ENCODE measurements around the gene DAPK2.
"Not testable (repeated sequence)": the region's sequence is repeated elsewhere in the genome, so short reads cannot be mapped to it uniquely, and the experiment has no call there.

DAPK2 gene

GRCh38 chr15:63911160-63911559, 135.1 kb downstream of the DAPK2 start:
- DNase-seq: no peak

DNA sequence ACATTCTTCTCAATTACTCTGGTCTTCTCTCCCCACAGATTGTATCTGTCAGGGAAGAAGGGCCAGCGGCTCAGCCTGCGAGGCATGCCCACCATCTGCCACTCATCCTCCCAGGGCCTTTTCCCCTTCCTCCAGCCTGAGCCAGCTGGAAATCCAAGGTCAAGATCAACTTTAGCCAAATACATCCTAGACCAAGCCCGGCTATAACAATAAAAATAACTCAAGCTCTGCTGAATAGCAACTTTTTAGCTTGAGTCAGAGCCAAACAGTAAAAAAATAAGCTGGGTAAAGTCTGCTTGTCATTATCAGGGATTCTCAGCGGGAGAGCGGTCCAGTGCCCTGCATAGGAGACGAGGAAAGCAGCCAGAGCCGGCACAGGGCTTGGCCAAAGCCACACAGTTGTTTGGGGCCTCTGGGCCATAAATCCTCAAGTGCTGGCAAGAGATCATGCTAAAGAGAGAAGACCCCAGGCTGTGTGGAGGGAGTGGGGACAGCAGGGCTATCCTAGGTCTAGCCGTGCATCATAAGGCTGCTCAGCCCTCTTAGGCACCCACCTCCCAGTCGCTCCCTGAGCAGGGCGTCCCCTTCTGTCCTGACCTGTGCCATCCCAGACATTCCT, 136.4 kb downstream of the DAPK2 start:
- no peak for DNase-seq

DNA sequence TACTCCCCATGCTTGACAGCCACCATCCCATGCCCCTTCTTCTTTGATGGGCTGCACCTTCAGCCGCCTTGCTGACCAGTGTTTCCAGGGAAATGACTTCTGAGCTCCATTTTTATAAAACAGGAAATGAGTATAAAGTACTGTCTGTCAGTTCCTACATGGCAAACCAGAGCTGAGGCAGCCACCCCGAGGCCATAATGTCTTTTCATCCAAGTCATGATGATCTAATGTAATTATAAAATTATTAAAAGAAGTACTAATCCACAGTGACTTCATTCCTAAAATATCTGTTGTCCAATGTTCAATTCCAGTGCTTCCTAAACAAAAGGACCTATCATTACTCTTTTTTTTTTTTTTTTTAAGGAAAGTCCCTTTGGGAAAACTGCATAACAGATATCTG, 137.3 kb downstream of the DAPK2 start:
- no peak for DNase-seq

DNA sequence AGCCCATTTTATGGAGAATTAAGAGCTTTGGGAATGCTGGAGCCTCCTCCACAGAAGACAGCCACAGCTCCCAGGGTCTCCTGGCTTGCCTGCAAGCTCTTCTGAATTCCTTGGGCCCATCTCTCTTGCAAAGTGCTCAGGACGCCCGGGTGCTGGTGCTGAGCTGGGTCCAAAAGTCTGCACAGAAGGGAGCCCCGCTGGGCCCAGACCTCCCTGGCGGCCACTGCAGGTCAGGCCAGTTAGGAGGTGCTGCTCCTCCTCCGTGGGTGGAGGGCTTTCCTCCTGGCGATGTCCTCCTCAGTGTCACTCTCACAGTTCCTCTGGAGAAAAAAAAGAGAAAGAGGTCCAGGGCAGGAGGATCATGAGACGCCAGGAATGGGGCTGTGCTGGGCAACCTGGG, 138.0 kb downstream of the DAPK2 start:
- DNase-seq: no peak

GRCh38 chr15:63907521-63907920, 138.8 kb downstream of the DAPK2 start:
- DNase-seq: no peak

DNA sequence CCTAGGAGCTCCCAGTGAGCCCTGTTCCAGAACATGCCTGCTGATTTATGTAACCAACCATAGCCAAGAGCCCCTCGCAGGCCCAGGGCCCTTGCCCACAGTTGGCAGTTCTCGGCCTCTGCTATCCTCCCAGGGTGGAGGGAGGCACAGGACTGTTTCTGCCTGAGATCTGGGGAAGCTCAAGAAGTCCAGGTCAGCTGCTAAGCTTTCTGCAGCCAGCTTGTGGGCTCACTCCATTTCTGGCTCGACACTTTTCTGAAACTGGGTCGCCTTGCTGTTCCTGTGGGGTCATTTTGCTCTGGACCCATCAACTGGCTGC, 140.1 kb downstream of the DAPK2 start:
- DNase-seq: no peak

DNA sequence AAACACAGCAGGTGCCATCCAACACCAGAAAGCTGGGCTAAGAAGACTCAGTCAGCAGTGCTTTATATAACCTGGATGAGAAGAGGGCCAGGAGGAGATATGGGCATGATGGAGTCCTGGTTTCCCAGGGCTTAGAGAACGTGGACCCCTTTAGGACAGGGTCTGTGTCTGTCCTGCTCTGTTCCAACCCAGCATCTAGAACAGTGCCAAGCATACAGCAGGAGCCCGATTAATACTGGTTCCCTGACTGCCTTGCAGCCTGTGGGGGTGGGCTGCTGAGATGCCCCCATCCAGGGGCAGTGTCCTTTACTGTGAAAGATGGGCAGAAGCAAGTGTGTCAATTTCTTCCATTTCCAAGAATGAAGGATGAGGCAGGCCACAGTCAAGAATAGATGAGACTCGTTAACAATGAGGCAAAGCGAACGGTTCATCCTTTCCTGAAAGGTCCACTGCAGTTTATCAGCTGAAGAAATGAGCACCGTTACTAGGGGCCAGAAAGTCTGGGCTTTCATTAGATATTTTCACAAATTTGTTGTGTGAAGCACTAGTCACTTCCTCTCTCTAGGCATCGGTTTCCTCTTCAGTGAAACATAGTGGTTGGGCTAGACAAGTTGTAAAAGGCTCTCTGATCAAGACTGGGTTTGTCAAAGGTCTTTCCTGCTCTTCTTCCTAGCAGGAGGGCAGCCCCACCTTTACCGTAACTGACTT, 140.6 kb downstream of the DAPK2 start:
- peak; percentile 23 for DNase-seq

GRCh38 chr15:63905131-63905530, 141.2 kb downstream of the DAPK2 start:
- DNase-seq: no peak

DNA sequence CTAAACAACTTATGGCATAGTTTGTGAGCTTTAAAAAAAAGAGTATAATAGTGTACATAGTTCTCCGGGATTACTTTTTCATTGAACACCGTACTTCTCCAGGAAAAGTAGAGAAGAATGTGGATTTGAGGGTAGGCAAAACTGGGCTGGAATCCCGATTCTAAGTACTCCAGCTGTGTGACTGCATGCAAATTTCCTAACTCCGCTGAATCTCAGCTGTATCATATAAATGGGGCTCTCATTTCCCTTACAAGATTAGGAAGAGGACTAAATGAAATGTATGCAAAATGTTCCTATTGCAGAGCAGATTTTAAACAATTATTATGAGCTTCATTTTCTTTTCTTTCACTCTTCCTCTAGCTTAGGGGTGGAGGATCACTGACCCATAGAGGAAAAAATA, 142.2 kb downstream of the DAPK2 start:
- no peak for DNase-seq

DNA sequence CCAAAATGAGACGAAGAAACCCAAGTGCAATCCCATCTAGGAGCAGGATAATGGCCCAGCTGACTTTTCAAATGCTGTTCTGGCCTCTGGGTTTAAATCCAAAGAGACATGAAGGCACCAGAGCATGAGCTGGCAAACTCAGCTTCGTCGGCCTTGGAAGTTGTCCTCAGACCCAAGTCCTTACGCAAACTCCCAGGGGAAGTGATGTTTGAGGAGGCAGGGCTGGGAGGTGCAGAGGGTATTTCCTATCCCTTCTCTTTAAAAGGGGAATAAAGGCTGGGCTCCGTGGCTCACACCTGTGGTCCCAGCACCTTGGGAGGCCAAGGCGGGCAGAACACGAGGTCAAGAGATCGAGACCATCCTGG, 143.6 kb downstream of the DAPK2 start:
- DNase-seq: no peak

DNA sequence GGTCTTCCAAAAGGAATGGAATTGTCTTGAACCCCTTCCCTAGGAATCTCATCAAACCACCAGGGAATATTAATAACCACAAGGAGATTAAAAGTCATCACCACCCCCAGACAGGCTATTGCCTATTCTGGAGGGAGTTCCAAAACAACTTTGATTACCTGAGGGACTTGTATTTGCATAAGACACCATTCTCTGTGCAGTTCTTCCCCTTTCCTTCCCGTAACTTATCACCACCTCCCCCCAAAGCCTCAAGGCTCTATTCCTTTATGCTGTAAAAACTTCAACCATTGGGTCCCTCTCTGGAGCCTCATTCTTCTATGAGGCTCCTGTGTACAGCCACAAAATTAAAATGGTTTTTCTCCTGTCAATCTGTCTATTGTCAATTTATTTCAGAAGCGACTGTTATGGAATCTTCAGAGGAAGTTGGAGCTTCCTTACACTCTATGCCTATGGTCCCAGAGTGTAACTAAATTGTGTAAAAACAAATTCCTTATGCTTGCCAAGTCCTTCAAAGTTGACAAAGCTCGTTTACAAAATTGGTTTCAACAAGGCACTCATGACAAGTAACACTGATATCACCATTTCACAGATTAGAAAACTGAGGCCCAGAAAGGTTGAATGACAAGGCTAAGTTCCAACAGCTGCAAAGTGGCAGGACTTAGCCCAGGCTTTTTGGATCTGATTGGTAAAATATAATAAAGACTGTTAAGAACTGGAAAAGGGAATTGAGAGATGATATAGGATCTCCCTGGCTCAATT, 144.2 kb downstream of the DAPK2 start:
- no peak for DNase-seq

DNA sequence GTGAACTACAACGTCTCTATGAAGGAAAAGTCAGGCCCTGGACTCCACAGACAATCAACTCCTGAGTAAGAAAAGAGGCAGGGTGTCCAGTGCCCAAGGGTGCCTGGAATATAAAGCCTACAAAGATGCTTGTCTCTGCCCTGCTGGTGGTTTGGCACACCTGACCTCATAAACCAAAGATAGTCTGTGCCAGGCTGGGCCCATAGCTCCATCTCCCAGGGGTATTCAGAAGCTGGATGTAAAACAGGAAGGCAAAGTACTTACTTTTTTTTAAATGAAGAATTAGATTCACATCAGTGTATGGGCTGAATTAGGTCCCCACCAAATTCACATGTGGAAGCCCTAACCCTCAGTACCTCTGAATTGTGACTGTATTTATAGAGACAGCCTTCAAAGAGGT, 146.0 kb downstream of the DAPK2 start:
- DNase-seq: no peak

DNA sequence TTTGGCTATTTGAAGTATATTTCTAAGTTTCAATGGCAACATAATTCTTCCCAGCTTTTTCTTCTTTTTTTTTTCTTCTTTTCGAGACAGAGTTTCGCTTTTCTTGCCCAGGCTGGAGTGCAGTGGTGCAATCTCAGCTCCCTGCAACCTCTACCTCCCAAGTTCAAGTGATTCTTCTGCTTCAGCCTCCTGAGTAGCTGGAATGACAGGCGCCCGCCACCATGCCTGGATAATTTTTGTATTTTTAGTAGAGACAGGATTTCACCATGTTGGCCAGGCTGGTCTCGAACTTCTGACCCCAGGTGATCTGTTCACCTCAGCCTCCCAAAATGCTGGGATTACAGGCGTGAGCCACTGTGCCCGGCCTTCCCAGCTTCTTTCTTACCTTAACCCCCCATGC, 146.7 kb downstream of the DAPK2 start:
- not testable (repeated sequence) for DNase-seq

DNA sequence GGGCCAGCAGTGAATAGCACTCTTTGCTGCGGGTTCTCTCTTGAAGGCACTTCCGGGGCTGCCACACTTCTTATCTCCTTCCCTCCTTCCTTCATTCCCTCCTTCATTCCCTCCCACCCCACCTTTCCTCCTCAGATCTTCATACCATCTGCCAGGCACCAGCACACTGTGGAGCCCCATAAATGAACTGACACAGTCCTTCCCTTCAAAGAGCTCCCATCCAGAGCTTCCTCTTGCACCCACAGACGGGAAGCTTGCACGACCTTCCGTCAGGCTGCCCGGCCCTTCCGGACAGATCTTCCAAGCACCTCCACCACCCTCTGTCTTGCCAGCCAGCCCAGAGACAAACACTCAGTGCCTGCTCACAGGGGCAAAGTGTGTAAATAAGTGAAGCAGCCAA, 147.1 kb downstream of the DAPK2 start:
- DNase-seq: peak; percentile 24

DNA sequence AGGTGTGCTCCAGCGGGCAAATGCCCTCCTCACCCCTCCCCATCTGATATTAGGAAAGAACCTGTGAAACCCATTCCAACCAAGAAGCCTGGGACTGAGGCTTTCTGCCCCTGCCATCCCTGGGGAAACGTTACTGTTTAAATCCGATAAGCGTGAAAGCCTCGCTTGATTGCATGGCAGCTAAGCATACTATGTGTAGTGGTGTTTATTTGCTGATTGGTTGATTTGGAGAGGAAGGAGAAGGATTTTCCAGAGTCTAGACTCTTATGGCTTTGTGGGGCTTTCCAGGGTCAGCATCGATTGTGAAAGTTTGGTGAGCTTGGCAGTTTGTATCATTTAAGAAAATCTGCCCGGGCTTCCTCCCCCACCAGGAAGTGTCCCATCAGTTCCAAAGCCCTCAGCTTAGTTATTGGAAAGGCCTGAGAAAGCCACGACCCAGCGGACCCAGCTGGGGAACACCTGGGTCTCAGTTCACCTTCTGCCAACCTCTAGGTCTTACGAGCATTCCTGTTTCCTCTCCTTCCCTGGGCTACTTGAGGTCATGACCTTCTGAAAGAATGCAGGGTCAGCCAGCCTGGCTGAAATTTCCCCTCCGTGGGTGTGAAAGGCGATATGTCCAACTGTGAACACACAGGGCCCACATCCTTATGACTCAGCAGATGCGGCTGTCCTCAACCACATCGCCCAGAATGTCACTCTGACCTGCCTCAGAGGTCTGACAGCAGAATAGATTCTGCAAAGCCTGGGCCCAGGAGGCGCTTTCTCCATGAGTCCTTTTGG, 149.8 kb downstream of the DAPK2 start:
- DNase-seq: no peak

DNA sequence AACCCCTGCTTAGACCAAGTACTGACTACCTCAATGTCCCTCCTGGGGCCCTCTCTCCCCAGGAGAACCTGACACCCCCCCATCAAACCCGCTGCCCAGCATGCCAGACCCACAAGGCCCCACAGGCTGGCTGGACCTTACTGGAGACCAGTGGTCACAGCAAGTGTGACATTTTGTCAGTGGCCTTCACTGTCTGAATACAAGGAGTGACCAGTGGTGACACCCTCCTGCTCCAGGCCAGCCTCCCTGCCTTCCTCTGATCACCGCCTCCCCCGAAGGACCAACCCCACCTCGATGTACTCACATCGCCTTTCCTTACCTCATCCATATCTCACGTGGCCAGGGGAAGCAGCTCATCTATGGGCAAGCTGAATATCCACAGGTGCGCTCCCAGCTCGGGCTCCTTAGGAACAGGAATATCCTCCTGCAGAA, 150.5 kb downstream of the DAPK2 start:
- DNase-seq: no peak

GRCh38 chr15:63895194-63895593, 151.1 kb downstream of the DAPK2 start:
- no peak for DNase-seq

DNA sequence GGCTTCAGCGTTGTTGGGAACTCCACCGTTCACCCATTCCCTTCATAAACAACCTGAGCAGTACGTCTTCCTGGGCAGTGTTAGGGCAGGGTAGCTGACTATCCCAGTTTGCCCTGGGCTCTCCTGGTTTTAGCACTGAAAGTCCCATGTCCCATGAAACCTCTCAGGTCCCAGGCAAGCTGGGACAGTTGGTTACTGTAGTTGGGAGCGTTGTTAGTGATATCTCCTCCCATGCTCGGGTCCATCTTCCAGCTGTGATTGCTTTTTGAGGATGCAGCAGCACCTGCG, 151.7 kb downstream of the DAPK2 start:
- DNase-seq: no peak

GRCh38 chr15:63893866-63894661, 152.2 kb downstream of the DAPK2 start:
- DNase-seq: no peak

DNA sequence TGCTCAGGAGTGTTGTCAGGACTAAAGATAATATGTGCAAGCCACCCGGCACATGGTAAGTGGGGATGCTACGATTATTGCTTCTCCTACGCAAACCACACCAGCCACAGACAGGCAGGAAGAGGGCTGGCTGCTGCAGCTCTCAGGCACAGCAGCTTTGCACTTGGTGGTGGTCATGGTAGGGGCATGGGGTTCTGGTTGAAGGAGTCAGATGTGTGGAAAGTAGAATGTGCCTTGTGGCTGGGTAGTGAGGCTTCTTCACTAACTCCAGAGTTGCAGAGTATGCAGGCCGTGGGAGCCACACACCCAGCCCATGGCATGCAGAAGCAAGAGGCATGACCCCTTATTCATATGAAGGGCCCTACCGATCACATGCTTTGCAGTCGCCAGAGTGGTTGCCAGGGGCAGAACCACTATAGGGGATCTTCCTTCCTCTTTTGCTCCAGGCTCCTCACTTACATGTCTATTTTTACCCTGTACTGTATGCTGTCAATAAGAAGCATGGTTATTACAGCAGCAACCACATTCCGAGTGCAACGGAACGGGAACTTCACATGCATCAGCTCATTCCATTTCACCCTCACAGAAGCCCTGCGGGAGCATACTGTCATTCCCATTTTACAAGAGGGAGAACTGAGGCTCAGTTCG, 153.4 kb downstream of the DAPK2 start:
- DNase-seq: peak; percentile 82

DNA sequence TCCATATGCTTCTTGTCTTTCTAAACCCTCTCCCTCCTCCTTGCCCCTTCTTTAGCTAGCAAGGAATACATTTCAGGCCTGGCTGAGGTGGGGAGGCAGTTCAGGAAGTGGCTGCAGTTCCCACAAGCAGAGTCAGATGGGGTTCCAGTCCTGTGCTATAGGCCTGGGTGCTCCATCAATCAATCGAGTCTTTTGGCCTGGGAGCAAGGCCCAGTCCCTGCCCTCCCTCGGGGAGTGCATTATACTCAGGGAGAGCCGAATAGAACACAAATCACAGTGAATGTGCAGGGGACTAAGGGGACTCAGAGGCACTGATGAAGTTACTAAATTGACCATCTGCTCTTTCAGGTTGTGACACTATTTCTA, 154.5 kb downstream of the DAPK2 start:
- no peak for DNase-seq

GRCh38 chr15:63891079-63891767, 155.1 kb downstream of the DAPK2 start:
- DNase-seq: peak; percentile 82

All from CD4-positive, alpha-beta T cell treated with Interleukin-6 for 4 hours (primary cell).